ENCODE data around the gene SKIDA1. TPM values are rescaled to one million over a fixed set of nuclear protein-coding genes. Genes with fewer than 3 reads are reported as not detected.
A peak's percentile ranks its signal among the peaks of the same experiment; 100 is the strongest.

Gene SKIDA1
- total RNA-seq, 3 donors from 2014 or later (not counting 1 experiment from before 2014, with no cell fraction given), result not detected

- Histone ChIP-seq H3K27me3 (ENCODE audit: control insufficient read depth, insufficient read depth, low read length) (peaks cover 61% of the 10 kb centered on the region), H3K4me1 (ENCODE audit: control insufficient read depth, insufficient read depth, low read length) (peaks cover 45% of the 10 kb centered on the region), H3K9me3 (ENCODE audit: control insufficient read depth, insufficient read depth, low read length) (no peaks in the 10 kb centered on the region), H3K27ac (ENCODE audit: low read length) (no peak overlapping the region), H3K36me3 (ENCODE audit: control insufficient read depth, insufficient read depth, low read length) (no peaks in the 10 kb centered on the region), H3K4me3 (ENCODE audit: low read length) (no peak overlapping the region)
- Mint-ChIP-seq H3K4me3 (peak overlapping the region; percentile 61), H3K27ac (no peak overlapping the region), H3K4me1 (peaks cover 13 to 19% of the 10 kb centered on the region in 2 donors), H3K27me3 (ENCODE audit: low read depth in 2 of 2) (peaks cover 58 to 71% of the 10 kb centered on the region in 2 donors), H3K9me3 (no peaks in the 10 kb centered on the region), H3K36me3 (no peaks in the 10 kb centered on the region)
- ATAC-seq (no peak), DNase-seq (no peak)
- no peak for TF ChIP-seq CTCF (IDR thresholded peaks at IDR 0.05)
- no CpG with 5 or more reads among the region's 2 CpGs for WGBS (ENCODE audit: insufficient coverage)
- intact Hi-C loops (cut with micrococcal nuclease), result loop anchor here (5.0 to 10.0 kb wide), 3 partner anchors 34 to 506 kb away; partner anchors contain the start of genes DNAJC1 and MLLT10
Observed at GRCh38 chr10:21498377-21498776, 27.1 kb downstream of the SKIDA1 start.

- peaks cover 45% of the 10 kb centered on the region for H3K4me1 ChIP-seq (ENCODE audit: control insufficient read depth, insufficient read depth, low read length)
- H3K4me3 ChIP-seq (ENCODE audit: low read length), result peak overlapping the region; percentile 74
- peak overlapping the region; percentile 61 for H3K4me3 Mint-ChIP-seq
- ATAC-seq (no peak), DNase-seq (peak in 1 of 2 donors; percentile 54)
- H3K9me3 Mint-ChIP-seq, result no peaks in the 10 kb centered on the region
- 1% methylated on average over 36 of the region's 37 CpGs for WGBS (ENCODE audit: insufficient coverage)
- peaks cover 58% of the 10 kb centered on the region for H3K27me3 ChIP-seq (ENCODE audit: control insufficient read depth, insufficient read depth, low read length)
- no peaks in the 10 kb centered on the region for H3K36me3 Mint-ChIP-seq
- intact Hi-C loops (cut with micrococcal nuclease), result loop anchor here (2.0 to 10.0 kb wide), 5 partner anchors 20 to 508 kb away; partner anchors contain the start of genes DNAJC1 and MLLT10
- TF ChIP-seq CTCF (IDR thresholded peaks at IDR 0.05), result no peak
- H3K9me3 ChIP-seq (ENCODE audit: control insufficient read depth, insufficient read depth, low read length), result no peaks in the 10 kb centered on the region
- H3K27me3 Mint-ChIP-seq (ENCODE audit: low read depth in 2 of 2), result peaks cover 54 to 61% of the 10 kb centered on the region in 2 donors
- H3K27ac ChIP-seq (ENCODE audit: low read length), result no peak overlapping the region
- no peaks in the 10 kb centered on the region for H3K36me3 ChIP-seq (ENCODE audit: control insufficient read depth, insufficient read depth, low read length)
- H3K4me1 Mint-ChIP-seq, result peaks cover 13 to 19% of the 10 kb centered on the region in 2 donors
- no peak overlapping the region for H3K27ac Mint-ChIP-seq
Observed at GRCh38 chr10:21497177-21497807, 28.2 kb downstream of the SKIDA1 start.

GRCh38 chr10:21496343-21497176 lies 28.9 kb downstream of the SKIDA1 start:
- under 1% methylated on average over 69 of the region's 72 CpGs for WGBS (ENCODE audit: insufficient coverage)
- no peaks in the 10 kb centered on the region for H3K9me3 Mint-ChIP-seq
- Histone ChIP-seq H3K4me1 (ENCODE audit: control insufficient read depth, insufficient read depth, low read length) (peaks cover 45% of the 10 kb centered on the region), H3K4me3 (ENCODE audit: low read length) (peak overlapping the region; percentile 74), H3K27me3 (ENCODE audit: control insufficient read depth, insufficient read depth, low read length) (peaks cover 58% of the 10 kb centered on the region), H3K36me3 (ENCODE audit: control insufficient read depth, insufficient read depth, low read length) (no peaks in the 10 kb centered on the region), H3K27ac (ENCODE audit: low read length) (no peak overlapping the region), H3K9me3 (ENCODE audit: control insufficient read depth, insufficient read depth, low read length) (no peaks in the 10 kb centered on the region)
- ATAC-seq (peak; percentile 57 to 61 (median 61)), DNase-seq (peak; percentile 44 to 79)
- no peak overlapping the region for H3K27ac Mint-ChIP-seq
- peaks cover 13 to 19% of the 10 kb centered on the region in 2 donors for H3K4me1 Mint-ChIP-seq
- intact Hi-C loops (cut with micrococcal nuclease), result loop anchor here (2.0 to 10.0 kb wide), 5 partner anchors 20 to 508 kb away; partner anchors contain the start of genes DNAJC1 and MLLT10
- no peak for TF ChIP-seq CTCF (IDR thresholded peaks at IDR 0.05)
- H3K36me3 Mint-ChIP-seq, result no peaks in the 10 kb centered on the region
- H3K4me3 Mint-ChIP-seq, result peak overlapping the region; percentile 92
- peaks cover 54 to 55% of the 10 kb centered on the region in 2 donors for H3K27me3 Mint-ChIP-seq (ENCODE audit: low read depth in 2 of 2)
